ENCODE results near the gene ARFIP1. TPM values are rescaled to one million over a fixed set of nuclear protein-coding genes. Genes with fewer than 3 reads are reported as not detected.
"Not testable (repeated sequence)": the region's sequence is repeated elsewhere in the genome, so short reads cannot be mapped to it uniquely, and the experiment has no call there.

Gene ARFIP1
- total RNA-seq, 1 donor from 2014 or later: 37.2 TPM

DNA sequence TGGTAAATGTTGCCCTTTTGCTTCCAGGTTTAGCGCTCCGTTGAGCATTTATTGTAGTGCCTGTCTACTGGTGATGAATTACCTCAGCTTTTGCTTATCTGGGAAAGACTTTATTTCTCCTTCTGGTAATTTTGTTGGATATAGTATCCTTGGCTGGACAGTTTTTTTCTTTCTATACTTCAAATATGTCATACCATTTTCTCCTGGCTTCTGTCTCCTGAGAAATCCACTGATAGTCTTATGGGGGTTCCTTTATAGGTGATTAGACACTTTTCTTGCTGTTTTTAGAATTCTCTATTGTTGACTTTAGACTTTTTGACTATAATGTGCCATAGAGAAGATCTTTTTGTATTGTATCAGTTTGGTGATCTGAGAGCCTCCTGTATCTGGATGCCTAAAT is 73.5 kb downstream of the ARFIP1 start:
- H3K4me1 ChIP-seq: peaks cover 27% of the 10 kb centered on the region
- intact Hi-C loops (cut with DNase I): no loop called here
- H3K27me3 ChIP-seq (ENCODE audit: low read depth): no peaks in the 10 kb centered on the region
- H3K4me3 ChIP-seq: no peak overlapping the region
- no peak for ATAC-seq
- no peaks in the 10 kb centered on the region for H3K36me3 ChIP-seq
- peaks cover 18% of the 10 kb centered on the region for H3K9me3 ChIP-seq
- TF ChIP-seq, protein P1, sequence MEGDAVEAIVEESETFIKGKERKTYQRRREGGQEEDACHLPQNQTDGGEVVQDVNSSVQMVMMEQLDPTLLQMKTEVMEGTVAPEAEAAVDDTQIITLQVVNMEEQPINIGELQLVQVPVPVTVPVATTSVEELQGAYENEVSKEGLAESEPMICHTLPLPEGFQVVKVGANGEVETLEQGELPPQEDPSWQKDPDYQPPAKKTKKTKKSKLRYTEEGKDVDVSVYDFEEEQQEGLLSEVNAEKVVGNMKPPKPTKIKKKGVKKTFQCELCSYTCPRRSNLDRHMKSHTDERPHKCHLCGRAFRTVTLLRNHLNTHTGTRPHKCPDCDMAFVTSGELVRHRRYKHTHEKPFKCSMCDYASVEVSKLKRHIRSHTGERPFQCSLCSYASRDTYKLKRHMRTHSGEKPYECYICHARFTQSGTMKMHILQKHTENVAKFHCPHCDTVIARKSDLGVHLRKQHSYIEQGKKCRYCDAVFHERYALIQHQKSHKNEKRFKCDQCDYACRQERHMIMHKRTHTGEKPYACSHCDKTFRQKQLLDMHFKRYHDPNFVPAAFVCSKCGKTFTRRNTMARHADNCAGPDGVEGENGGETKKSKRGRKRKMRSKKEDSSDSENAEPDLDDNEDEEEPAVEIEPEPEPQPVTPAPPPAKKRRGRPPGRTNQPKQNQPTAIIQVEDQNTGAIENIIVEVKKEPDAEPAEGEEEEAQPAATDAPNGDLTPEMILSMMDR (IDR thresholded peaks at IDR 0.05): no peak
- H3K27ac ChIP-seq: no peak overlapping the region
- no peak for DNase-seq

DNA sequence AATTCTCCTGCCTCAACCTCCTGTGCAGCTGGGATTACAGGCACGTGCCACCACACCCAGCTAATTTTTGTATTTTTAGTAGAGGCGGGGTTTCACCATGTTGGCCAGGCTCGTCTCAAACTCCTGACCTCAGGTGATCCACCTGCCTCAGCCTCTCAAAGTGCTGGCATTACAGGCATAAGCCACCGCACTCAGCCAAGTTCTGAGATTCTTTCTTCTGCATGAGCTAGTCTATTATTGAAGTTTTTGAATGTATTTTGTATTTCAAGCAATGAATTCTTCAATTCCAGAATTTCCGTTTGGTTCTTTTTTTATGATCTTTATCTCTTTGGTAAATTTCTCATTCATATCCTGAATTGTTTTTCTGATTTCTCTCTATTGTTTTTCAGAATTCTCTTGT is 74.3 kb downstream of the ARFIP1 start:
- DNase-seq; H3K27ac ChIP-seq; intact Hi-C loops (cut with DNase I); ATAC-seq; H3K27me3 ChIP-seq (ENCODE audit: low read depth); H3K36me3 ChIP-seq; H3K4me3 ChIP-seq: not testable (repeated sequence)
- H3K9me3 ChIP-seq: peaks cover 18% of the 10 kb centered on the region
- peaks cover 27% of the 10 kb centered on the region for H3K4me1 ChIP-seq

DNA sequence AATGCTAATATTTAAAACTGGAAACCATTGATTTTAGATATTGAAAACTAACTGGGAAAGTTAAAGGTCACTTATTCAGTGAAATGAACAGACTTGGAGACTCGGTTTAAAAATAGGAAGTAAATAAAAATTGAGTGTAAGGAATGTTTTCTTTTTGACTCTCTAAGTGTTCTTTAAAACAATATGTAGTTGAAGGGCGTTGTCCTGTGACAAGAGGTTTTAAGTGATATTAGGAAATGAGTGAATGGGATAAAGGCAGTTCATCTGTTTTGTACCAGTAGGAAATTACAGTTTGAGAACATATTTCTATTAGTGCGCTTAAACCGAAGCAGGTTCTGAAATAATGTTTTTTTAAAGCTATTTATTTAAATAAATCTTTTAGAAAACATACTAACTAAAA is 77.2 kb downstream of the ARFIP1 start:
- Histone ChIP-seq H3K9me3 (peaks cover 18% of the 10 kb centered on the region), H3K4me1 (peaks cover 10% of the 10 kb centered on the region), H3K27ac (peak overlapping the region; percentile 26), H3K36me3 (no peaks in the 10 kb centered on the region), H3K27me3 (ENCODE audit: low read depth) (no peaks in the 10 kb centered on the region), H3K4me3 (no peak overlapping the region)
- intact Hi-C loops (cut with DNase I): no loop called here
- ATAC-seq (peak in 1 of 2 donors; percentile 87), DNase-seq (no peak)
- TF ChIP-seq, protein P1 (IDR thresholded peaks at IDR 0.05): no peak

DNA sequence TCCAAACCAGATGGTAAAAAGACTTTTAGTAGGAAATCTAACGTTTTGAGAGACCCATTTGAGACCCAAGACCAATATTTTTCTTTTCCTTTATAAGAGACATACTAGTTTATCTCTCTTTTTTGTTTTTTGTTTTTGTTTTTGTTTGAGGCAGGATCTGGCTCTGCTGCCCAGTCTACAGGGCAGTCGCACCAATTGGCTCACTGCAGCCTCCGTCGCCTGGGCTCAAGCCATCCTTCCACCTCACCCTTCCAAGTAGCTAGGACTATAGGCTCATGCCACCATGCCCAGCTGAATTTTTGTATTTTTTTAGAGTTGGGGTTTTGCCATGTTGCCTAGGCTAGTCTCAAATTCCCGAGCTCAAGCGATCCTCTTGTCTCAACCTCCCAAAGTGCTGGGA is 79.2 kb downstream of the ARFIP1 start:
- Histone ChIP-seq H3K27me3 (ENCODE audit: low read depth) (no peaks in the 10 kb centered on the region), H3K36me3 (no peaks in the 10 kb centered on the region), H3K9me3 (peaks cover 5% of the 10 kb centered on the region), H3K27ac (no peak overlapping the region), H3K4me1 (peaks cover 10% of the 10 kb centered on the region), H3K4me3 (no peak overlapping the region)
- DNase-seq (no peak), ATAC-seq (no peak)
- intact Hi-C loops (cut with DNase I): no loop called here
- TF ChIP-seq, protein P1 (IDR thresholded peaks at IDR 0.05): no peak

DNA sequence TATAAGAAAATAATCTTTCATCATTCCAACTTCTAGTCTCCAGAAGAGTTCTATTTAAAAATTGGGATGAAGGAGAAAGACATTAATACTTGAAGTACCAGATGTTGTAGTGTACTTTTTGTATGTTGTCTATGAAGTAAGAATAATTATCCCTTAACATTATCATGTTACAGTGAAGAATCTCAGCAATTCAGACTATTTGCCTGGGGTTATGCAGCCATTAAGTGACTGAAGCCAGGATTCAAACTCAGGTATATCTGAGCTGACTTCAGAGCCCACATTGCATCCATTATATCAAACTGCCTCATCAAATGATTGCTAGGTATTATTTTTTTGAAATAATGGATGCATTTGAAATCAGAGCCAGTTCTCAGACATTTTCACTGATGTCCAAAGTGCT is 80.3 kb downstream of the ARFIP1 start:
- intact Hi-C loops (cut with DNase I): no loop called here

DNA sequence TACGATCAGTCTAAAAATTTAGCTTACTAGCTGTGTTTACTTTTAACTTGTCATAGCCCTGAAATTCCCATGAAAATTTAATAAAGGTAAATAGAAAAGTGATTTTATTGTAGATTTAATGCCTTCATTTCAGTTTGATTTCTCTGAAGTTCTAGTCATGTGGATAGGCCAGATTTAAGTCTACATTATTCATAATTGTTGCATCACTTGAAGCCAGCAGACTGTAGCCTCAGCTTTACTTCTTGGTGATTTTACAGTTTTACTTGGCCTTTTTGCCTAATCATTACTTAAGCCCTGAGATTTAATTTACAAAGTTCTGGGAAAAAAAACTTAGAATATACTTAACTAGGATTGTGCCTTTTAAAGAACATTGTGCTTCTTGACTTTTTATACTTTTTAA is 82.9 kb downstream of the ARFIP1 start:
- no peak overlapping the region for H3K27ac ChIP-seq
- no peaks in the 10 kb centered on the region for H3K4me1 ChIP-seq
- TF ChIP-seq, protein P1 (IDR thresholded peaks at IDR 0.05): no peak
- no peak overlapping the region for H3K4me3 ChIP-seq
- no peak for DNase-seq
- intact Hi-C loops (cut with DNase I): no loop called here
- no peaks in the 10 kb centered on the region for H3K9me3 ChIP-seq
- ATAC-seq: no peak
- H3K27me3 ChIP-seq (ENCODE audit: low read depth): no peaks in the 10 kb centered on the region
- H3K36me3 ChIP-seq: no peaks in the 10 kb centered on the region

More for the DNA sequence above, 80.3 kb downstream of the ARFIP1 start:
- Histone ChIP-seq H3K4me1 (peaks cover 10% of the 10 kb centered on the region), H3K9me3 (no peaks in the 10 kb centered on the region), H3K36me3 (no peaks in the 10 kb centered on the region), H3K27me3 (ENCODE audit: low read depth) (no peaks in the 10 kb centered on the region), H3K27ac (no peak overlapping the region), H3K4me3 (no peak overlapping the region)
- no peak for ATAC-seq
- no peak for DNase-seq
- TF ChIP-seq, protein P1 (IDR thresholded peaks at IDR 0.05): no peak

Data from lower lobe of right lung (tissue), 2 donors.